GF-D8 (cell line): Measurements from ENCODE around the gene TNIP1.

Source experiments
- DNase-seq: peaks from one replicate; lab custom pipeline; 2025; lab: John Stamatoyannopoulos, UW

The TNIP1 gene

DNA sequence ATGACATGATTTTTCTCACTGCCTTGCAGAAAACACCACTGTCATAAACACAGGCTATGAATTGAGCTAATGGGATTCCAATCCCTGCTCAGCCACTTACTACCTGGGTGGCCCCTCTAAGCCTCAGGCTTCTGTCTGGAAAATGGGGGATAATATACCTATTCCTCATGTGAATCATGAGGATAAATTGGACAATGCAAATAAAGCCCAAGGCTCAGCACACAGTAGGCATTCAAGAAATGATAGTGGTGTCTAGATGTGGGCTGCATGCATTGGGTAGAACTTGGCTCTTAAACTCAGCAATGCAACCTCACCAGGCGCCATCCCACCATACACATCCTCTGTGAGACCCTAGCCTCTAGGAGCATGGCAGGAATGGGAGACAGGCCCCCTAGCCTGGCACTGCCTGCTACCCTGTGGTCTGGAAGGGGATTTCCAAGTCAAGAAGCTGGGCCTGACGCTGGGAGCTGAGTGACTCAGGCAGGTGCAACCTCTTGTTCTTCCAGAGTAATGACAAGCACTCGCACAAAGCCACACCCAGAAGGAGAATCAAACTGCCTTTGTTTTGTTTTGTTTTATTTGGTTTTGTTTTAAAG is 2.3 kb upstream of the TNIP1 start:
- DNase-seq: no peak

DNA sequence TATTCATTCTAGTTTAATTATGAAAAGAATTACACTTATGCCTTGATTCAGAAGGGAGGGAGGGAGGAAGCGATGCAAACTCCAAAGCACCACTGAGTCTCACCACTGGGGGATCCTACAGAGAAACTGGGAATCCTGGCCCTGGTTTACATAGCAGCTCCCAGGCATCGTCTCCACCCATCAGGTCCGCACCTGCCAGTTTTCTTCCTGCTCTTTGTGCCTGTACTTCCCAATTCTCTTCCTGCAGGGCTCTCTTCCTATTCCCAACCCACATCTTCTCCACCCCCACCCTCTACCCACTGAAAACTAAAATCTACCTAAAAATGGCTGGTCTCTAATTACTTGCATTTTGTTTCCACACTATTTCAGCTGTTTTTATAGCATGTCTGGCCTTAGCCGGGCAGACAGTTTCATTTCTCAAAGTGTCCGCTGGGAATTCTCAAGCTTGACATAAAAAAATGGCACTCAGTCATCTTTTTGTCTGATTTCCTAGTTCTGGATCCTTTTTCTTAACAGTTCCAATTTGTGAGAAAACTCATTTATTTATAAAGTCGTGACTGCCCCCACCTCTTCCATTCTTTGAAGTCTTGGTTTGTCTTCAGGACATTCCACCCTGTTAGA is 1.6 kb upstream of the TNIP1 start:
- no peak for DNase-seq

DNA sequence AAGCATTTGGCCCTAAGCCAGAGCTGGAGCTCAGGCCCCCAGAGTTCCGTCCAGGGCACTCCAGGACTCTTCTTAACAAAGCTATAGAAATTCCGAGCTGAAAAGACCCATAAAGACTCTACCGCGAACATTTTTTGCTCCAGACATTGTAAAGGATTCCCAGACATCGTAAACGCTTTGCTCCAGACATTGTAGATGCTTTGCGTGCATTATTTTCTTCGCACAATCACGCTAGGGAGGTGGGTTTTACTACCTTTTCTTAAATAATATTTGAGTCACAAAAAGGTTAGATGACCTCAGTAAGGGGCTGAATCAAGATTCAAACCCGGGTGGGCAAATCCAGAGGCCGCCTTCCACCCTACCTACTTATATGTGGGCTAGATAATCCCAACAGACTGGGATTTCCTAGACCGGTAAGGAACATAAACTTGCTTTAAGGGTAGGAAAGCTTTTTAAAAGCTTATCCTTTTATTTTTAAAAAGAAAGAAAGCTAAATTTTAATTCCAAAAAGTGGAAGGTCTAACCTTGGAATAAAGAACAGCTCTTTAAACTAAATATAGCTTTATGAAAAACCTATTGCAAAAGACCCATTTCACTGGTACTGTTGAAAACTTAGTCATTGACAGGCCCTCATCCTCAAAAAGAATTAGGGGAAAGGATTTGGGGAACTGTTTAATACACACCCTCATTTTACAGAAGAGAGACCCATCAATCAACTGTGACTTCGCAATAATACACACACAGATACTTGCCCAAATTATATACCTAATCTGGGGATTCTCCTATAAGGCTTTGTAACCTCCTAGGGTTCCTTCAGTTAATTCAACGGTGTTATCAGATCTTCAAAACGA is 822 bp upstream of the TNIP1 start:
- no peak for DNase-seq

DNA sequence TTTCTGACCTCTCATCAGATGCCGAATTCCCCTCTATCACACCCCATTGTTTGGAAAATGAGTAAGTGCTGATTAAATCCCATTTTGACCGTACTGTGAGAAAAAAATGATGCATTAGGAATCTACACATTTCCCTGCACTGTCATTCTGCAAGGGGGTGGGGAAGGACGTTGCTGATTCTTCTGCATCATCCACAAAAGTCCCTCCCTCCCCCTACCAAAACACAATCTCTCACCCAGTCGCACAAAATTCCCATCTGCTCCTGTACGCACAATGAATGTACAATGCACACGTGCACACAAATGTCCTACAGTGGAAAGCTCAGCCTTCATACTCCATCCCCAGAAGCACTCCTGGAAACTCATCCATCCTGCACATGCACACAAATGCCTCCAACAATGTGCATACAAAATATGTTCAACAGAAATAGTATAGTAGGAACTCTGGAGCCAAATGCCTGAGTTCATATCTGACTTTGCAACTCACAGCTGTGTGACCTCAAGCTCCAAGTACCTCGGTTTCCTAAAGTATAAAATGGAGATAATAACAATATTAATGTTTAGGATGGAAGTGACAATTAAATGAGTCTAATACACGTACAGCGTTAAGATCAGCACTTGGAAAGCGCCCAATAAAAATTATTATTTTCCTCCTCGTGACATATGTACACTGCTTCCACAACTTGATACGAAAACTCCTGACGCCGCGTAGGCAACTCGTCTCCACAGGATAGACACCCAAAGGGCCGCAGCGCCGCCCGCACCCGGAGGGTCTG is 809 bp downstream of the TNIP1 start:
- DNase-seq: no peak

DNA sequence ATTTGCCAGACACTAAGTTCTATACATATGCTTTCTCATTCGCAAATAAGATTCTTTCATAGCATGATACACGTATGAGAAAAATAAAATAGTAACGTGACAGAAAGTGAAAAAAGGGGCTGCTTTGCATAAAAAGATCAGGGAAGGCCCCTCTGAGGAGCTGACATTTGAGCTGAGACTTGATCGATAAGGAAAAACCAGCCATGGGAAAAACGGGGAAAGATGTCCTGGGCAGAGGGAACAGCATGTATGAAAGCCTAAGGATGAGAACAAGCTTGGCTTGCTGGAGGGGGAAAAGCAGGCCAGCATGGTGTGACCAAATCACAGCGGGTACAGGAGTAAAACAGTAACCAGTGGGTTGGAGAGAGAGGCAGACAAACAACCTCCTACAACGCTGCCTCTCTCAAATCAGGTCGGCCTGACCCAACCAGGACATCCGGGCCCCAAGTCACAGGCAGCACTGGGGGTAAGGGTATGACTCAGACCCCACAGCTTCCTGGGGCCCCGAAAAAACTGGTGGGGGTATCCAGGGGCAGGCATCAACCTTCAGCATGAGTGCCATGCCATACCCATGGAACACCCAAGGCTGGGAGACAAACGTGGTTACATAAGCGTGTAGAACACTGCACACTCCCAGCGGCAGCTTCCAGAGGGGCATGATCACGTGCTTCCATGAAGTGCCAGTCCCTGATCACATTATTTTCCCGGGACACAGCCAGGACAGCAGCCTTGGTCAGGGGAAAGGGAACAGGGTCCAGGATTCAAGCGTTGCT is 2.2 kb downstream of the TNIP1 start:
- DNase-seq: no peak

DNA sequence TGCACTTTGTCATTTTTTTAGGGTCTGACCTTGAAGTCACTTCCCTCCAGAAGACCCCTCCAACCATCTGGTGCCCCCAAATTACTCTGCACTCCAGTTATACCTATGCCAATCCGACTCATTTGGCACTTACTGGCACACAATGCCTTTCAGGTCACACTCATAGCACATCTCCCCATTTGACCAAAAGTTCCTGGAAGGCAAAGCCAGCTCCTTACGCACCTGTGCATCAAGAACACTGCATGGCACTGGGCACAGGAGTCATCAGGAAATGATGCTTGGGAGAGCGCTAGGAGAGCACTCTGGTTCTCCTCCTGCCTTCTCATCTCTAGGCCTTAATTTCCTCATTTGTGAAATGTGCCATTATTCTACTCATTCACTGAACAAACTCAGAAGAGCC is 2.9 kb downstream of the TNIP1 start:
- DNase-seq: no peak

DNA sequence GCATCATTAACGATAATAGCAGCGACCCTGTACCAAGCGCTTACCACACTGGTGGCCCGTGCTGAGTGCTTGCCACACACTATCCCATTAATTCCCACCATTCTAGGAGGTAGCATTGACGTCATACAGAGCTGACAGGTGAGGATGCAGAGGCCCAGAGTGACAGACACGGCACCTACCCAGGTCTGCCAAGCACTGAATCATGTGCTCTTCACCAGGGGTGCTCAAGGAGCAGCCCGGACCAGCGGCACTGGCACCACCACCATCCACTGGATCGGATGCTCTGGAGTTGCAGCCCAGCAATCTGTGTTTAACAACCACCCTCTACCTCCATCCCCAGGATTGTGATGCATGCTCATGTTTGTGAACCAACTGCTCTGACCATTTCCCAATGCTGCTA is 3.4 kb downstream of the TNIP1 start:
- DNase-seq: no peak

DNA sequence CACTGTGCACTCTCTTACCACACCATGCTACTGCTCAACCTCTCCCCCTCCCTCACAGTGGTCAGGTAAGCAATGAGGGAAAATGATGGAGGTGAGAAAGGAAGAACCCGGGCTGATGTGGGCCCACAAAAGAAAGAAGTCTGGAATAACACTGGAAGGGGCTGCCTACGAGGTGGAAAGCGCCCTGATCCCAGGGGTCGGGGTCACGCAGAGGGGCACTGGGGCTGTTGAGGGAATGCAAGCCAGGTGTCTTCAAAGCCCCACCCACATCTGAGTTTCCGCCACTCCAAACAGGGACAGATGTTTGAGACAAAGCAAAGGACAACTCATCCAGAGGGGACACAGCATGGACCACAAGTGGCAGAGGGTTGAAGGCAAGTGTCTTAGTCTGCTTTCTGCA is 4.2 kb downstream of the TNIP1 start:
- DNase-seq: no peak

DNA sequence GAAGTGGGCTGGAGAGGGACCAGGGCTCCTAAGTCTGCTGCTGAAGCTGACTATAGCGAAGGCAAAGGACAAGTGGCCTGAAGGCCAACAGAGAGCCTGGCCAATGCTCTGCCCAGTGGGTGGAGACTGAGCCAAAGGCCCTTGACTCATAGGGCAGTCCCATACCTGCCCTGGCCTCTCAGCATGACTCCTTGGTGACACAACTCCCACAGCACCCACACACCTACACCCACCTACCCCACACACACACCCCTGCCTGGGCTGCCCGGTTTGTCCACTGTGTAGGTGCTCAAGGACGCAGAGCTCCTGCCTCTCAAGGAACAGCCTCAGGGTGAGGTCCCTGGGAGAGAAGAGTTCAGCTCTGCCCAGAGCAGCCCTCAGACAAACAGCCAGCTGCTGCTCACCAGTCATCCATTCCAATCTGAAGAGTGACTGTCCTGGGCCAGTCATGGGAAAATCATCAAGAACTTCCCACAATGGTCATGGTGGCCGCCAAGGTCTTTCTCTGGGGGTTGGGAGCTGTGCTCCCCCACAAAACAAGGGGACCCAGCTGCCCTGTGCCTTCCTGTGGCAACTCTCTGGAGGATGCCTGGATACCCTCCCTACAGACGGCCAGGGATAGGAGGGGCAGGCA is 5.0 kb downstream of the TNIP1 start:
- DNase-seq: no peak

DNA sequence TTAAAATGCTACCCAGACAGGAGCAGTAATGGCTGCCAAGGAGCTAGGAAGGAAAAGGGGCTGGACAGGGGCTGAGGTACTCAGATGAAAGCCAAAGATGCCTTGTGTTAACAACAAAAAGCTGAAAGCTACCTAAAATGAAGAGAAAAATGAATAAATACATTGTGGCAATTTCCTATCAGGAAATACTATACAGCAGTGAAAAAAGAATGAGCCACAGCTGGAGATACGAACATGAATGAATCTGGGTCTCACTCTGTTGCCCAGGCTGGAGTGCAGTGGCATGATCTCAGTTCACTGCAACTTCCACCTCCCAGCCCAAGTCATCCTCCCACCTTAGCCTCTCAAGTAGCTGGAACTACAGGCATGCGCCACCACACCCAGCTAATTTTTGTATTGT is 6.3 kb downstream of the TNIP1 start:
- DNase-seq: no peak

DNA sequence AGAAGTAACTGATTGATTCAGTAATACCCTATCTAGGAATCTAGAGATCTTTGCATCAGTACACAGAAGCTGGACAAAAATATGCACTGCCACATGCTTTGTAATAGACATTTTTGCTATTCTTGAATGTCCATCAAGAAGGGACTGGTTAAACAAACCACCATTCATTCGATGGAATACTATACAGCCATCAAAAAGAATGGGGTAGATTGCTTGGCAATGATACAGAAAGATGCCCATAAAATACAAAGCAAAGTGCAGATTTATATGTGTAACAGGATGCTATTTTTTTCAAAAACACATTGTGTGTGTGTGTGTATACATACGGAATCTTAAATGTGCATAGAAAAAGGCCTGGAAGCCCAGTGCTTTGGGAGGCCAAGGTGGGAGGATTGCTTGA is 7.6 kb downstream of the TNIP1 start:
- DNase-seq: no peak

DNA sequence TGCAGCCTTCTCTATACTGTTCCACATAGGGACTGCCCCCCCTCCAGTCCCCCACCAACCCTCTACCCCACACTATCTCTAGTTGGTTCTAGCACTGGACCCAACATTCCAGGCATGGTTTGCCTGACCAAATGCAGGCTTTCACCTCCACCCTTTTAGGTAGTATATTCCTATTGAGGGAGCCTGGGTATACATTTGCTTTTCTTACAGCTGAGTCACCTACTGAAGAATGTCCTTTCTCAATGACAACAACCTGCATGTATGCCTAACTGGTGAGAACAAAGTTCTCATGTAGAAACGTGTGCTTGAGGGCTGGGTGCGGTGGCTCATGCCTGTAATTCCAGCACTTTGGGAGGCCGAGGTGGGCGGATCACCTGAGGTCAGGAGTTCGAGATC is 8.2 kb downstream of the TNIP1 start:
- no peak for DNase-seq

DNA sequence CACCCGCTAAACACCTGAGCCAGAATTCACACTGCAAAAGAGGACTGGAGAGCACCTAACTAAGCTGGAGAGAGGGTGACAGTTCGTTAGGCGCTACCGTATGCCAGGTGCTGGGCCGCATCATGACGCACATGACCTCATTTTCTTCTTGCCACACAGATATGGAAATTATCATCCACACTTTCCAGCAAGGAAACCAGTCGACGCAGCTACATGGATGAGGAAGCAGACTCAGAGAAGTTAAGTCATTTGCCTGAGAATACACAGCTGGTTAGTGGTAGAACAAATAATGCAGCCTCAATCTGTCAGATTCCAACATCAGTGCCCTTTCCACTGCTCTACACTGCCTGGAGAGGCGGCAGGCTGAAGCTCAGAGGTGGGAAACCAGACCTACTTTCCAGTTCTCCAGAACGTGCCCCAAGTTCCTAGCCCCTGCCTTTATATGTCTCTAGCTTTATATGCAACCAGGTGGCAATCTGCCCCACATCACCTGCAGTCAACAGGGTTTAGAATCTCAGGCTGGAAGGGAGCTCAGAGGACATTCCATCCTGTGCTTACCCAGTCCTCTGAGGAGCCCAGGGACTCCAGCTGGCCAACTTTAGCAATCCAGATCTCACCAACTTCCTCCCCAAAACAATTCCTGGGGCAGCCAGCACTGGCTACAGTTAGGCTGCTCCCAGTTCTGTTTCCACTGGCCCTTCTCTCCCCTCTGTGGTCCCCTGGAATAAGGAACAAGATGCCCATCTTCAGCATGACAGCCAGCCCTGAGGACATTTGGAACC is 8.8 kb downstream of the TNIP1 start:
- no peak for DNase-seq

DNA sequence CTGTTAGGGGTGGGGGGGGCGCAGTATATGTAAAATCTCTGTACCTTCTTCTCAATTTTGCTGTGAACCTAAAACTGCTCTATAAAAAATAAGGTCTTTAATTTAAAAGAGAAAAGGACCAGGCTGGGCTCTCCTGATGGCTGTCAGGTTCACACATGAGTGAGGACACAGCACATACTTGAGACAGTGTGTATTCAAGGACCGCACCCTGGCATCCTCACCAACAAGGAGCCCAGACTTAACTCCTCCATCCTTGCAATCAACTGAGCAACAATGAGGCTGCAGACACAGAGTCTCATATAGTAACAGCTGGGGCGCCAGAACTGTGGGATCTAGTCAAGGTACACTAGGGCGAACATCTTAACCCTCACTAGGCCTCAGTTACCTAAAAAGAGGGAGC is 9.8 kb downstream of the TNIP1 start:
- DNase-seq: no peak

DNA sequence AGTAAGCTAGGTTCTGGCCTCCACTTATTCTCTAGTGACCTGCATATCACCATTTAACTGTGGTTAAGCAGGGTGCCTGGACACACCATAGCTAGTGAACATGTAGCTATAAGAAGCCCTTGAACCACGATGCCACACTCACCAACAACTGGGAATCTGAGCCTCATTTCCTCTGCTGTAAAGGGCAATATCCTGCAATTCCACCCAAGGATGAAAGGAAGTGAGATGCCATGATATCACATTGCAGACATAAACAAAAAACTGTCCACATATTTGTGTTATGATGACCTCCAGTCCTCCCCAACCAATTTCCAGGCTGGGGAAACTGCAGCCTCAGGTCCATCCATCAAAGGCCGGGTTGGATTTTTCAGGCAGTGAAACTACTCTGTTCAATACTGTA is 10.4 kb downstream of the TNIP1 start:
- DNase-seq: no peak

DNA sequence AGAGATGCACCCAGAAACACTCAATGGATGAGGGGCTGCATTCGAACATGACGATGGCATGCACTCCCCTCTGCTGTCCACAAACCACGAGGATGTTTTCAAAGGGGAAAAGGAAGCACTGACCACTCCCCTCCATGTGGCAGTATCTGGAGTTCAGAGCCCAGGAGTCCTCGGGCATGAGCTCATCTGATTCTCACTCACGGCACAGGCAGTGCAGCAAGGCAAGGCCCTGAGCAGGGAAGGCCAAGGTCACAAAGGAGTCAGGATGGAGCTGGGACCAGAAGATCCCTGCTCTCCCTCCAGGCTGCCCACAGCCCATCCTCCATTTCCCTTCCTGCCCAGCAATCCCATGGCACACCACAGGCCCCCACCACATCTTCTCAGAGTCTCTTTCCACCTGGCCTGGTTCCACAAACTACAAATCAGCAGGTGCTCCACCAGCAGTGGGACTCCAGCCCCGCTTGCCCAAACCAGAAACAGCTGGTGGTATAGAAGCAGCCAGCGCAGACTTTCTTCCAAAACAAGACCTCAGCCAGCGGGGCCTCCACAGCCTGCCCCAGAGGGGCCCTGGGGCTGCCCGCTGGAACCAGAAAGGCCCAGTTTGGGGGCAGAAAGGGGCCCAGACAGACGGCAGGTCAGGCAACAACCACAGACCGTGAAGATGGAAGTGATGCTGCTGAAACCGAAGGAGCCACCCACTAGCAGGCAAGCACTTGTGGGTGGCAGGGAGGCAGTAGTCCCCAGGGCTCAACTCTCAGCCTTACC is 12.2 kb downstream of the TNIP1 start:
- DNase-seq: no peak

DNA sequence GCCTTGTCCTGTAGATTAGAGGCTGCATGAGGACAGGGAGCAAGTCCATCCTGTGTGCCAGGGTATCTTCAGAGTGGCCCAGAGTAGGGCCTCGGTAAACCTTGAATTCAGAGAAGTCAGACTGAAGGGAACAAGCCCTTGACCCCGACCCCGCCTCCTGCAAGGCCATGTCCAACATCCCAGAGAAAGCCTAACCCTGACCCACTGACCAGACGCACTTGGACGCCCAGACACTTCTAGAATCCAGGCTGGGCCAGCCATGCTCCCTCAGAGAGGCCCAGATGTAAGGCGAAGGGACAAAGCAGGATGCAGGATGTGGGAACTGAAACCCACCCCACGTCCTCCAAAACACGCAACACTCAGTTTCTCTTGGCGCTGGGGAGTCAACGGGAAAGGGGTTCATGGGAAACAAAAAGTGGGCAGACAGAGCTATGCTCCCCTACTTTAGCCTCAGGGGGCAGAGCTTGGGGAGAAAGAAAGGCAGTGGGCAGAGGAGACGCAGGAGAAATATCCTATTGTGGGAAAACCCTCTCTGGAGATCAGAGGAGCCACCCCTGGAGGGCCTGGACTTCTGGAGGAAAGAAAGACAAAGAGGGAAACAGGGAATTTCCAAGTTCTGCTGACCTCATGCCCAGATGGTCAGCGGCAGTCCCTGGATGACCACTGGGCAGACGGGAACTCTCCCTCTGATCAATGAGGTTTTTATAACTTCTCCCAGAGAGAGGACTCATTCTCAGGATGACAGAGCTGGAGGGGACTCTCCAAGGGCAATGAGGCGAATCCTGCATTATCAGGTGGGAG is 13.0 kb downstream of the TNIP1 start:
- DNase-seq: no peak

DNA sequence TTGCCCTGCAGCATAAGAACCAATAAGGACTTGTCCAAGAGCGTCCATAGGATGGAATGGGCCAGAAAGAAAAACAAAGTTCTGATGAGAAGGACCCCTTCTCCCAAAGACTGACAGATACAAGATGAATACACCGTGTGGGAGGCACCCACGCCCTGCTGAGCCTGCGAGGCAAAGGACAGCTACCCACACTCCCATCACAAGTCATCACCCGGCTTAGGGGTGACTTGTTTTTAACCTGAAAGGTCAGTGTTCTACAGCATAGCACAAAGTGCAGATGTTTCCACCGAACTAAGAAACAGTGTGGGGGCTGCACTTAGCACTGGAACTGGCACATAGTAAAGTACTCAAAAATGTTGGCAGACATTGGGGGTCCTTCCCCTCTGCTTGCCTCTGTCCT is 13.9 kb downstream of the TNIP1 start:
- DNase-seq: no peak

DNA sequence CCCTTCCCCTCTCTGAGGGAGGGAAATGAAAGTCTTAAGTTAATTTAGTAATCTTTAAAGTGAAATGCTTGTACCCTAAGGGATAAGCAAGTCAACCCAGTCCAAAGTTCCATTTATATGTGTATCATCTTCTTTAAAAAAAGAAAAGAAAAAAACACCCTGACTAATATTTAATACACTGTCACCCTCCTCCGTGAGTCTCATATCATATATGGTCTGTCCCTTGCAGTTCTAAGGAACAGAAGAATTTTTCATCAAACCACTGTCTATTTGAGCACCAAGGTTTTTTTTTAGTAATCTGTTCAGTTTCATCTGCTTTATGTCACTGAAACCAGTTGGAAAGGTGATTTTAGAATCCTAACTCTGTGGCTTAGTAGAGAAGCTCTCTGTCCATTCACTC is 15.2 kb downstream of the TNIP1 start:
- DNase-seq: no peak
